Nephron progenitor cell (in vitro differentiated cells): ENCODE data around the gene KLHL4.
A peak's percentile ranks its signal among the peaks of the same experiment; 100 is the strongest.
"Not testable (repeated sequence)": the region's sequence is repeated elsewhere in the genome, so short reads cannot be mapped to it uniquely, and the experiment has no call there.

Experiments
- DNase-seq: peaks from one replicate; pipeline ENCODE4 v3.0.0; 2021
- H3K27ac Mint-ChIP-seq: 2 replicates; pipeline ENCODE4 v1.8.0; 2021; ENCODE audit warnings: mild to moderate bottlenecking, moderate library complexity, mixed read lengths
- H3K27me3 Mint-ChIP-seq: 2 replicates; pipeline ENCODE4 v1.8.0; 2021; ENCODE audit warnings: mild to moderate bottlenecking, low read depth, mixed read lengths; ENCODE audit not compliant: poor library complexity
- H3K36me3 Mint-ChIP-seq: 2 replicates; pipeline ENCODE4 v1.8.0; 2021; ENCODE audit warnings: low read depth, mixed read lengths
- H3K4me1 Mint-ChIP-seq: 2 replicates; pipeline ENCODE4 v1.8.0; 2021; ENCODE audit warnings: mixed read lengths
- H3K4me3 Mint-ChIP-seq: 2 replicates; pipeline ENCODE4 v1.8.0; 2021; ENCODE audit warnings: mild to moderate bottlenecking, moderate library complexity, mixed read lengths
- H3K9me3 Mint-ChIP-seq: 2 replicates; pipeline ENCODE4 v1.8.0; 2021; ENCODE audit warnings: mild to moderate bottlenecking, moderate library complexity, mixed read lengths
- CTCF ChIP-seq: fragments of 200-600 bp; sonication (generic); IDR thresholded peaks from 2 replicates; pipeline ENCODE4 v1.5.0; 2021; ENCODE audit warnings: antibody characterized with exemption

KLHL4 gene

GRCh38 chrX:87517571-87518141 is at the start of gene KLHL4:
Gene KLHL4 (plus strand): TSS chrX:87517802. CDS start chrX:87517894, 92 bp downstream.
- H3K27me3 Mint-ChIP-seq, result peaks cover 10% of the 10 kb centered on the region
- H3K27ac Mint-ChIP-seq, result peak within 1 kb of the TSS; percentile 93
- DNase-seq, result peak; percentile 34
- no peak for TF ChIP-seq CTCF
- no peaks in the 10 kb centered on the region for H3K36me3 Mint-ChIP-seq
- H3K4me1 Mint-ChIP-seq, result peaks cover 35% of the 10 kb centered on the region
- H3K9me3 Mint-ChIP-seq, result no peaks in the 10 kb centered on the region
- peak within 1 kb of the TSS; percentile 85 for H3K4me3 Mint-ChIP-seq

GRCh38 chrX:87468941-87469340 is 48.7 kb upstream of the KLHL4 start:
- Mint-ChIP-seq H3K9me3 (peaks cover 65% of the 10 kb centered on the region), H3K4me3 (no peak overlapping the region), H3K27me3 (peaks cover 5% of the 10 kb centered on the region), H3K36me3 (peaks cover 11% of the 10 kb centered on the region), H3K4me1 (peaks cover 4% of the 10 kb centered on the region), H3K27ac (no peak overlapping the region)
- TF ChIP-seq CTCF, result no peak
- no peak for DNase-seq

- H3K4me3 Mint-ChIP-seq, result no peak overlapping the region
- no peaks in the 10 kb centered on the region for H3K4me1 Mint-ChIP-seq
- DNase-seq, result no peak
- H3K9me3 Mint-ChIP-seq, result peaks cover 19% of the 10 kb centered on the region
- no peak overlapping the region for H3K27ac Mint-ChIP-seq
- TF ChIP-seq CTCF, result no peak
- H3K27me3 Mint-ChIP-seq, result no peaks in the 10 kb centered on the region
- no peaks in the 10 kb centered on the region for H3K36me3 Mint-ChIP-seq
Observed at GRCh38 chrX:87475793-87476192, 41.8 kb upstream of the KLHL4 start.

GRCh38 chrX:87478703-87479102 is 38.9 kb upstream of the KLHL4 start:
- not testable (repeated sequence) for DNase-seq, H3K9me3 Mint-ChIP-seq, H3K4me1 Mint-ChIP-seq, H3K27me3 Mint-ChIP-seq, H3K36me3 Mint-ChIP-seq, H3K4me3 Mint-ChIP-seq, H3K27ac Mint-ChIP-seq

GRCh38 chrX:87489071-87489470 is 28.5 kb upstream of the KLHL4 start:
- H3K36me3 Mint-ChIP-seq, result no peaks in the 10 kb centered on the region
- TF ChIP-seq CTCF, result no peak
- H3K27ac Mint-ChIP-seq, result no peak overlapping the region
- DNase-seq, result no peak
- H3K9me3 Mint-ChIP-seq, result no peaks in the 10 kb centered on the region
- no peaks in the 10 kb centered on the region for H3K4me1 Mint-ChIP-seq
- no peaks in the 10 kb centered on the region for H3K27me3 Mint-ChIP-seq
- no peak overlapping the region for H3K4me3 Mint-ChIP-seq

GRCh38 chrX:87515836-87516235 is 1.8 kb upstream of the KLHL4 start:
- Mint-ChIP-seq H3K27ac (no peak overlapping the region), H3K4me1 (peaks cover 35% of the 10 kb centered on the region), H3K36me3 (no peaks in the 10 kb centered on the region), H3K27me3 (peaks cover 10% of the 10 kb centered on the region), H3K9me3 (no peaks in the 10 kb centered on the region), H3K4me3 (no peak overlapping the region)
- no peak for TF ChIP-seq CTCF
- no peak for DNase-seq
